ENCODE measurements around the gene ANKRD10.

ANKRD10 gene

DNA sequence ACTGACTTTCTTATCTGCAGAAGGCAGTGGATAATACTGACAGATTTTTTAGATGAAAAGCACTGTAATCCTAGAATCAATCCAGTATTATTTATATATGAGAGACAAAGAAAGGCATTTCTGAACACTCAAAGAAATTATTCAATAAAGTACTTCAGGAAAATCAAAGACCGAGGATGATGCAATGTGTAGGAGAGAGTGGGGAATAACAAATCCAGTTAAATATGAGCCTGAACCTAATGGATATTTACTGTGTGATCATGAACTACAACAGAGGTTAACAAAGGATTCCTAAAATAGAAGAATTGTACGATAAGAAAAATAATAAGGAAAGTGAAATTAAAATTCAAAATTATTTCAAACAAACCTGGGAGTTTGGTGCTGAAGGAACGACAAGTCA lies 69.3 kb downstream of the ANKRD10 start:
- TF ChIP-seq OSR1 (CRISPR knock-in tag; IDR thresholded peaks at IDR 0.05) = no peak
- no peak for TF ChIP-seq GLIS3 (CRISPR knock-in tag; IDR thresholded peaks at IDR 0.05)
- no peak for TF ChIP-seq CSDC2 (CRISPR knock-in tag; IDR thresholded peaks at IDR 0.05)
- no peak for TF ChIP-seq PPARA (CRISPR knock-in tag; IDR thresholded peaks at IDR 0.05; ENCODE audit: borderline replicate concordance)
- no peak for TF ChIP-seq TCF4 (CRISPR knock-in tag; IDR thresholded peaks at IDR 0.05; ENCODE audit: borderline replicate concordance)
- no peak for ATAC-seq

DNA sequence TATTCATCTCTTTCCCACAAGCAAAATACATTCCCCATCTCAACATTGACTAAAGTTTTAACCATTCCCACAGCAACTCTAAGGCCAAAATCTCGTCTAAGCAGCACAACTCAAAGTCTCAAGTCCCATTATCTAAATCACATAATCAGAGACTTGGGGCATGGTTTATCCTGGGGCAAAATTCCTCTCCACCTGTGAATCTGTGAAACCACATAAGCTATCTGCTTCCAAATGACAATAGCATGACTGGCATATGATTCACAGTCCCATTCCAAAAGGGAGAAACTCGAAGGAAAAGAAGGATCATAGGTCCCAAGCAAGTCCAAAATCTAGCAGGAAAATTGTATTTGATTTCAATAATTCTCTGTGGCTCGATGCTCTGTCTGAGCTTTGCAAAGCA lies 73.0 kb downstream of the ANKRD10 start:
- ATAC-seq = no peak
- no peak for TF ChIP-seq ARNTL (CRISPR knock-in tag; IDR thresholded peaks at IDR 0.05; ENCODE audit: borderline replicate concordance, low read depth)
- TF ChIP-seq ZC3H10 (CRISPR knock-in tag; IDR thresholded peaks at IDR 0.05) = no peak
- TF ChIP-seq SNAI2 (CRISPR knock-in tag; IDR thresholded peaks at IDR 0.05) = no peak
- no peak for TF ChIP-seq ZFP3 (CRISPR knock-in tag; IDR thresholded peaks at IDR 0.05)
- no peak for TF ChIP-seq ZNF8 (CRISPR knock-in tag; IDR thresholded peaks at IDR 0.05)
- no peak for TF ChIP-seq ZNF70 (CRISPR knock-in tag; IDR thresholded peaks at IDR 0.05)
- no peak for TF ChIP-seq OSR1 (CRISPR knock-in tag; IDR thresholded peaks at IDR 0.05)
- TF ChIP-seq, protein P1, sequence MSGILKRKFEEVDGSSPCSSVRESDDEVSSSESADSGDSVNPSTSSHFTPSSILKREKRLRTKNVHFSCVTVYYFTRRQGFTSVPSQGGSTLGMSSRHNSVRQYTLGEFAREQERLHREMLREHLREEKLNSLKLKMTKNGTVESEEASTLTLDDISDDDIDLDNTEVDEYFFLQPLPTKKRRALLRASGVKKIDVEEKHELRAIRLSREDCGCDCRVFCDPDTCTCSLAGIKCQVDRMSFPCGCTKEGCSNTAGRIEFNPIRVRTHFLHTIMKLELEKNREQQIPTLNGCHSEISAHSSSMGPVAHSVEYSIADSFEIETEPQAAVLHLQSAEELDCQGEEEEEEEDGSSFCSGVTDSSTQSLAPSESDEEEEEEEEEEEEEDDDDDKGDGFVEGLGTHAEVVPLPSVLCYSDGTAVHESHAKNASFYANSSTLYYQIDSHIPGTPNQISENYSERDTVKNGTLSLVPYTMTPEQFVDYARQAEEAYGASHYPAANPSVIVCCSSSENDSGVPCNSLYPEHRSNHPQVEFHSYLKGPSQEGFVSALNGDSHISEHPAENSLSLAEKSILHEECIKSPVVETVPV (CRISPR knock-in tag; IDR thresholded peaks at IDR 0.05) = no peak
- no peak for TF ChIP-seq ZFP30 (CRISPR knock-in tag; IDR thresholded peaks at IDR 0.05)
- TF ChIP-seq, protein P2, sequence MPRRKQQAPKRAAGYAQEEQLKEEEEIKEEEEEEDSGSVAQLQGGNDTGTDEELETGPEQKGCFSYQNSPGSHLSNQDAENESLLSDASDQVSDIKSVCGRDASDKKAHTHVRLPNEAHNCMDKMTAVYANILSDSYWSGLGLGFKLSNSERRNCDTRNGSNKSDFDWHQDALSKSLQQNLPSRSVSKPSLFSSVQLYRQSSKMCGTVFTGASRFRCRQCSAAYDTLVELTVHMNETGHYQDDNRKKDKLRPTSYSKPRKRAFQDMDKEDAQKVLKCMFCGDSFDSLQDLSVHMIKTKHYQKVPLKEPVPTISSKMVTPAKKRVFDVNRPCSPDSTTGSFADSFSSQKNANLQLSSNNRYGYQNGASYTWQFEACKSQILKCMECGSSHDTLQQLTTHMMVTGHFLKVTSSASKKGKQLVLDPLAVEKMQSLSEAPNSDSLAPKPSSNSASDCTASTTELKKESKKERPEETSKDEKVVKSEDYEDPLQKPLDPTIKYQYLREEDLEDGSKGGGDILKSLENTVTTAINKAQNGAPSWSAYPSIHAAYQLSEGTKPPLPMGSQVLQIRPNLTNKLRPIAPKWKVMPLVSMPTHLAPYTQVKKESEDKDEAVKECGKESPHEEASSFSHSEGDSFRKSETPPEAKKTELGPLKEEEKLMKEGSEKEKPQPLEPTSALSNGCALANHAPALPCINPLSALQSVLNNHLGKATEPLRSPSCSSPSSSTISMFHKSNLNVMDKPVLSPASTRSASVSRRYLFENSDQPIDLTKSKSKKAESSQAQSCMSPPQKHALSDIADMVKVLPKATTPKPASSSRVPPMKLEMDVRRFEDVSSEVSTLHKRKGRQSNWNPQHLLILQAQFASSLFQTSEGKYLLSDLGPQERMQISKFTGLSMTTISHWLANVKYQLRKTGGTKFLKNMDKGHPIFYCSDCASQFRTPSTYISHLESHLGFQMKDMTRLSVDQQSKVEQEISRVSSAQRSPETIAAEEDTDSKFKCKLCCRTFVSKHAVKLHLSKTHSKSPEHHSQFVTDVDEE (CRISPR knock-in tag; IDR thresholded peaks at IDR 0.05) = no peak

DNA sequence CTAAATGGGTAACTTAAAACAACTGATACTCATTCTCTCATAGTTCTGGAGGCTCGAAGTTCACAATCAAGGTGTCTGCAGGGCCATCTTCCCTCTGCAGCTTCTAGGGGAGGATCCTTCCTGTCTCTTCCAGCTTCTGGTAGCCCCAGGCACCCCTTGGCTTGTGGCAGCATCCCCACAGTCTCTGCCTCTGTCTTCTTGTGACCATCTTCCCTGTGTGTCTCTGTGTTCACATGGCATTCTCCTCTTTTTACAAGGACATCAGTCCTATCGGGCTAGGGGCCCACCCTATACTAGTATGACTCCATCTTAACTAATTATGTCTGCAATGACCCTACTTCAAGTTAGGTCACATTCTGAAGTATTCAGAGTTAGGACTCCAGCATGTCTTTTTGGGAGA lies 73.5 kb downstream of the ANKRD10 start:
- no peak for ATAC-seq
- TF ChIP-seq PPARA (CRISPR knock-in tag; IDR thresholded peaks at IDR 0.05; ENCODE audit: borderline replicate concordance) (no peak), TCF4 (CRISPR knock-in tag; IDR thresholded peaks at IDR 0.05; ENCODE audit: borderline replicate concordance) (no peak), ISL1 (CRISPR knock-in tag; IDR thresholded peaks at IDR 0.05) (no peak), ZNF8 (CRISPR knock-in tag; IDR thresholded peaks at IDR 0.05) (no peak), ZNF70 (CRISPR knock-in tag; IDR thresholded peaks at IDR 0.05) (no peak), ZFP30 (CRISPR knock-in tag; IDR thresholded peaks at IDR 0.05) (no peak), SNAI2 (CRISPR knock-in tag; IDR thresholded peaks at IDR 0.05) (no peak)
- TF ChIP-seq, protein P3, sequence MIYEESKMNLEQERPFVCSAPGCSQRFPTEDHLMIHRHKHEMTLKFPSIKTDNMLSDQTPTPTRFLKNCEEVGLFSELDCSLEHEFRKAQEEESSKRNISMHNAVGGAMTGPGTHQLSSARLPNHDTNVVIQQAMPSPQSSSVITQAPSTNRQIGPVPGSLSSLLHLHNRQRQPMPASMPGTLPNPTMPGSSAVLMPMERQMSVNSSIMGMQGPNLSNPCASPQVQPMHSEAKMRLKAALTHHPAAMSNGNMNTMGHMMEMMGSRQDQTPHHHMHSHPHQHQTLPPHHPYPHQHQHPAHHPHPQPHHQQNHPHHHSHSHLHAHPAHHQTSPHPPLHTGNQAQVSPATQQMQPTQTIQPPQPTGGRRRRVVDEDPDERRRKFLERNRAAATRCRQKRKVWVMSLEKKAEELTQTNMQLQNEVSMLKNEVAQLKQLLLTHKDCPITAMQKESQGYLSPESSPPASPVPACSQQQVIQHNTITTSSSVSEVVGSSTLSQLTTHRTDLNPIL (CRISPR knock-in tag; IDR thresholded peaks at IDR 0.05; ENCODE audit: low read depth) = no peak

DNA sequence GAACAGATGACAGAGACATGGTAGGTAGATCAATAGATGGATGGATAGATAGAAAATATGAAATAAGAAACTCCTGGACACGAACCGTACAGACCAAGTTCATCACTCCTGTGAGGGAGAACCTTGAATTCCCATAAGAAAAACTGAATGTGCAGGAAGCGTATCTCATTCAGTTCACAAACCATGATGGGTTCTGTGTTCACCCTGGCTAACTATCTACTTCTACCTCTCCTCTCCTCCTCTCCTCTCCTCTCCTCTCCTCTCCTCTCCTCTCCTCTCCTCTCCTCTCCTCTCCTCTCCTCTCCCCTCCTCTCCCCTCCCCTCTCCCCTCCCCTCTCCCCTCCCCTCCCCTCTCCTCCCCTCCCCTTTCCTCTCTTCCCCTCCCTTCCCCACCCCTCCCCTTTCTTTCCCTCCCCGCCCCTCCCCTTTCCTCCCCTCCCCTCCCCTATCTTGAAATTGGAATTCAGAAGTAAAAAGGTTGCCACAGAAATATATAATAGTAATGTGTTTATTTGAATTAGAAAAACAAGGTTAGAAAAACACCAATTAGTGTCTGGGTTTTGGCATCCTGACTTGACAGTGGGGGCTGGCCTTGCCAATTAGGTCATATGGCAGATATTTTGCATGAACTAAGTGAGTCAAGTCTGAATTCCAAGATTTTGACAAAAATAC lies 75.9 kb downstream of the ANKRD10 start:
- TF ChIP-seq ZNF8 (CRISPR knock-in tag; IDR thresholded peaks at IDR 0.05) (no peak), PPARA (CRISPR knock-in tag; IDR thresholded peaks at IDR 0.05; ENCODE audit: borderline replicate concordance) (no peak)
- no peak for ATAC-seq

DNA sequence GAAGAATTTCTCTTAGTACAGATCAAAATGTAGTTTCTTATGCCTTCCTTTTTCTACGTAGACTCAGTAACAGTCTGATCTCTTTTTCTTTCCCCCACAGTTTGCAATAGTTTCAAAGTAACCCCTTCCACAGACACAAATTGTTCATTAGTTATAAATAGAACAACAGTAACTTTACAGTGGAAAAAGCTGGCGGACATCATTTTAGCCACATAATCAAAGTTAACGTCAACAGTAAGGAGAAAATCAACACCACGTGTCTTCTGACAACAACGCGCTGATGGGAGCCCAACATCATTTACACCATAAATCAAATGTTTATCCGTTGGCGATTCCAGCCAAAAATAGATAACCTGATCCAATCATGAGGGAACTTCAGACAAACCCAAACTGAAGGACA lies 76.8 kb downstream of the ANKRD10 start:
- ATAC-seq = no peak
- TF ChIP-seq ZNF565 (CRISPR knock-in tag; conservative IDR thresholded peaks at IDR 0.05; ENCODE audit: low read depth) (no peak), BACH2 (CRISPR knock-in tag; IDR thresholded peaks at IDR 0.05; ENCODE audit: borderline replicate concordance) (no peak), CSDC2 (CRISPR knock-in tag; IDR thresholded peaks at IDR 0.05) (no peak), ZNF70 (CRISPR knock-in tag; IDR thresholded peaks at IDR 0.05) (no peak), ISL1 (CRISPR knock-in tag; IDR thresholded peaks at IDR 0.05) (no peak), ZNF8 (CRISPR knock-in tag; IDR thresholded peaks at IDR 0.05) (no peak), ARNTL (CRISPR knock-in tag; IDR thresholded peaks at IDR 0.05; ENCODE audit: borderline replicate concordance, low read depth) (no peak), OSR1 (CRISPR knock-in tag; IDR thresholded peaks at IDR 0.05) (no peak), ZC3H10 (CRISPR knock-in tag; IDR thresholded peaks at IDR 0.05) (no peak), ZFP3 (CRISPR knock-in tag; IDR thresholded peaks at IDR 0.05) (no peak), PPARA (CRISPR knock-in tag; IDR thresholded peaks at IDR 0.05; ENCODE audit: borderline replicate concordance) (no peak), ZFP30 (CRISPR knock-in tag; IDR thresholded peaks at IDR 0.05) (no peak), TCF4 (CRISPR knock-in tag; IDR thresholded peaks at IDR 0.05; ENCODE audit: borderline replicate concordance) (no peak), RARB (CRISPR knock-in tag; IDR thresholded peaks at IDR 0.05) (no peak)
- TF ChIP-seq, protein P1 (CRISPR knock-in tag; IDR thresholded peaks at IDR 0.05) = no peak
- TF ChIP-seq, protein P4, sequence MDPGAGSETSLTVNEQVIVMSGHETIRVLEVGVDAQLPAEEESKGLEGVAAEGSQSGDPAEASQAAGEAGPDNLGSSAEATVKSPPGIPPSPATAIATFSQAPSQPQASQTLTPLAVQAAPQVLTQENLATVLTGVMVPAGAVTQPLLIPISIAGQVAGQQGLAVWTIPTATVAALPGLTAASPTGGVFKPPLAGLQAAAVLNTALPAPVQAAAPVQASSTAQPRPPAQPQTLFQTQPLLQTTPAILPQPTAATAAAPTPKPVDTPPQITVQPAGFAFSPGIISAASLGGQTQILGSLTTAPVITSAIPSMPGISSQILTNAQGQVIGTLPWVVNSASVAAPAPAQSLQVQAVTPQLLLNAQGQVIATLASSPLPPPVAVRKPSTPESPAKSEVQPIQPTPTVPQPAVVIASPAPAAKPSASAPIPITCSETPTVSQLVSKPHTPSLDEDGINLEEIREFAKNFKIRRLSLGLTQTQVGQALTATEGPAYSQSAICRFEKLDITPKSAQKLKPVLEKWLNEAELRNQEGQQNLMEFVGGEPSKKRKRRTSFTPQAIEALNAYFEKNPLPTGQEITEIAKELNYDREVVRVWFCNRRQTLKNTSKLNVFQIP (CRISPR knock-in tag; IDR thresholded peaks at IDR 0.05; ENCODE audit: borderline replicate concordance, low read depth) = no peak
- TF ChIP-seq, protein P2 (CRISPR knock-in tag; IDR thresholded peaks at IDR 0.05) = no peak

Data from SK-N-SH treated with all-trans-retinoic acid at 6 μM for 48 hours (cell line).